Activated T-cell treated with anti-CD3 and anti-CD28 coated beads for 24 hours (primary cell): ENCODE results near the gene RNF151.

ENCODE experiments used
- DNase-seq: peaks from one replicate; pipeline ENCODE4 v3.0.0-alpha.2; 2020; ENCODE audit warnings: low read depth

Gene RNF151

GRCh38 chr16:1992704-1993317 lies 26.2 kb downstream of the RNF151 start:
- DNase-seq, result no peak

DNA sequence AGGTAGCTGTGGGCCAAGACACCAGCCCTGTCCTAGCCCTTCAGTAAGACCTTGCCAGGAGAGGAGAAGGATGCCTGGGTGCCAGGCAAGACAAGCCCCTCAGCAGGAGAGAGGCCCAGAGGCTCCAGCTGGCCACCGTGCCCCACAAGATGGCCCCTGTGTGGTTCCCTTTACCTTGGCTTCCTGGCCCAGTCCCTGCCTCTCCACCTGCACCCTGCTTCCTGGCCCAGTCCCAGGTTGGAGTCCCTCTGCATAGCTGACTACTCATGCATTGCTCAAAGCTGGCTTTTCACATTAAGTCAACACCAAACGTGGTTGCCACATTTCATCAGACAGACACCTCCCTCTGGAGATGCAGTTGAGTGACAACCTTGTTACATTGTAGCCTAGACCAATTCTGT lies 27.1 kb downstream of the RNF151 start:
- DNase-seq, result no peak

GRCh38 chr16:1997494-1998359 lies 31.1 kb downstream of the RNF151 start:
- no peak for DNase-seq

- no peak for DNase-seq
Measured at GRCh38 chr16:1998360-1998835, 31.7 kb downstream of the RNF151 start.

DNA sequence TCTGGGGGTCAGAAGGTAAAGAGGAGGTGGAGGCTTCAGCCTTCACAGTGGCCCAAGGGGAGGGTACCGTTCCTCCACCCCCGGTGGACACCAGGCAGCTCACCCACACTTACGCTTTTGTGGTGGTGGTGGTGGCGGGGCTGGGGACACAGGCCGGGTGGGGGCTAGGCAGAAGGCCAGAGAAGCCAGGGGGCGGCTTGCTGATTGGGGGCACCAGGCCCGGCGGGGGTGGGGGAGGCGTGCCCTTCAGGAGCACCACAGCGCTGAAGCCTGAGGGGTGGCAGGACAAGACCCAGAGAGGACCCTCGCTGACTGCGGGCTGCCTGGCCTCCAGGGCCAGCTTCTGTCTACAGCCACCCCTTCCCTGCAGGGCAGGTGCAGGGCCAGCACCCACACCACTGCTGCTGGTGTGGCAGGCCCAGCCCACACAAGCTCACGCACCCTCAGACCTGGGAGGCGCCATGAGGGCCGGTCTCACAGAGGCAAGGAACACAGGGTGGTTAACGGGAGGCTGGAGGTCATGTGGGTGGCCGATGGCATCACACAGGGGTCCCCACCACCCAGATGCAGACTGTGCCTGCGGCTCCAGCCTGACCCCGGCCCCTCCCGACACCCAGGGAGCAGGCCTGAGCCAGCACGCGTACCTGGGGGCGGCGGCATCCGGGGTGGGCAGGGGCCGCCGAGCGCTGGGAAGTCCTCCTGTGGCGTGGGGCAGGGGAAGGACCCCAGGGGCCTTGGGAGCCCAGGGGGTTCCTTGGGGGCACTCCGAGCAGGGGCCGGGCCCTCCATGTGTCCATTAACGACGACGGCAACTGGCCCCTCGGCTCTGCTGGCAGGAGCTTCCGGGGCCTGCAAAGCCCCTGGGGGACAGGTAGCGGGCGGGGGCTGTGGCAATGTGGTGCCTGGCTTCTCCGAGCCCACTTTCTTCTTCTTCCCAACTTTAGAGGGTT lies 32.5 kb downstream of the RNF151 start:
- no peak for DNase-seq

DNA sequence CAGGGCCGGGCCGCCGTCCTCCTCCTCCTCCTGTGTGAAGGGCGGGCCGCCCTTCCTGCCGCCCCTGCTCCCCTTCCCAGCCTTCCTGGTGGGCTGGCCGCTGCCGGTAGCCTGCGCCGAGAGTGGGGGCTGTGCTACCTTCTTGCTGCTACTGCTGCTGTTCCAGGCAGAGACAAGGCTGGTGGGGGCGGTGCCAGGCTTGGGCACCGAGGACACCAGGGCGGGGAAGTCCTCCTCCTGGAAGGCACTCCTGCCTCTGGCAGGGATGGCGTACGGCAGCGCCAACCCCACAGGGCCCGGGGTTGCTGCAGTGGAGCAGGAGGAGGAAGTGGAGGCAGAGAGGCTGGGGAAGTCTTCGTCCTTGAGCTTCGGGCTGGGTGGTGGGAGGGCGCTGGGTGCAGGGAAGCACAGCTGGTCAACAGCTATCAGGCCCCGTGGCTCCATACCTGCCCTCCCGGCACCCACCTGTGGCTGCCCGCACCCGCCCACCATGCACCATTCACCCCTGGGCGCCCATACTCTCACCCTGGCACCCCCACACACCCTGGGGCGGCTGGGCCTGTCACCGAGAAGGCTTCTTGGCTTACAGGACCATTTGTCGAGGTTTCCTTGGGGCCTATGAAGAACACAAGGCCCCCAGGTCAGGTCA lies 33.3 kb downstream of the RNF151 start:
- DNase-seq, result no peak

- no peak for DNase-seq
Measured at GRCh38 chr16:2001035-2001434, 34.4 kb downstream of the RNF151 start.

DNA sequence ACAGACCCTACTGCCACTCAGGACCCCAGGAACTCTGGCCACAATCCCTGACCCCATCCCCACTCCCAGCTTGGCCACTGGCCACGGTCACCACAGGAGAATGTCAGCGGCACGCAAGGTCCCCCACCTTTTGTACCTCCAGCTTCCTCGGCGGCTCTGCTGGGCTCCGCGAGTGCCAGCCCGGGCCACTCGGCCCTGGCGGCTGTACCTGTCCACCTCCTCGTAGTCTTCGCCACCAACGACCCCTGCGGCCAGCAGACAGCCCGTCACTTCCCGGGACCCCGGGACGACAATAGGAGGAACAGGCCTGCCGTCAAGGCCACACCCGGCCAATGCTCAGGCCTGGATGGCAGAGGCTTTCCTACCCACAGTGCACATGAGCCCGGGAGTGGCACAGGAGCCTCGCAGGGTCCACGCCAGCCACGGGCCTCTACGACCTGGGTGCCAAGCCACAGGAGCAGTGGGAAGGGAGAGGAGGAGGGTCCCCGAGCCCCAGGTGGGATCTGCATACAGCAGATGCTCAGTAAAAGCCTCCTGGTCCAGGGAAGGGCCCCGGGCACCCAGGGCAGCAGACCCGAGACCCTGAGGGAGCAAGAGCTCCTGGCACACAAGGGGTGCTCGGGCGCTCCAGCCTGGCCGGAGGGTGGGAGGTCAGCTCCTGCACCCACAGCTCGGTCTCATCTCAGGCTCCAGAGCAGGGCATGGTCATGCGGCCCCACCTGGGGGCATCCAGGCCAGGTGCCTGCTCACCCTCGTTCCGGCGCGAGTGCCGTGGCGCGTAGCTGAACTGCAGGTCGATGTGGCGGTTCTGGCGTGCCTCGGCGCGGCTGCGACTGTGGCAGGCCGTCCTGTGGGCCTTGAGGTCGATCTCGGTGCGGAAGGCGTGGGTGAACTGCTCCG lies 35.0 kb downstream of the RNF151 start:
- no peak for DNase-seq

DNA sequence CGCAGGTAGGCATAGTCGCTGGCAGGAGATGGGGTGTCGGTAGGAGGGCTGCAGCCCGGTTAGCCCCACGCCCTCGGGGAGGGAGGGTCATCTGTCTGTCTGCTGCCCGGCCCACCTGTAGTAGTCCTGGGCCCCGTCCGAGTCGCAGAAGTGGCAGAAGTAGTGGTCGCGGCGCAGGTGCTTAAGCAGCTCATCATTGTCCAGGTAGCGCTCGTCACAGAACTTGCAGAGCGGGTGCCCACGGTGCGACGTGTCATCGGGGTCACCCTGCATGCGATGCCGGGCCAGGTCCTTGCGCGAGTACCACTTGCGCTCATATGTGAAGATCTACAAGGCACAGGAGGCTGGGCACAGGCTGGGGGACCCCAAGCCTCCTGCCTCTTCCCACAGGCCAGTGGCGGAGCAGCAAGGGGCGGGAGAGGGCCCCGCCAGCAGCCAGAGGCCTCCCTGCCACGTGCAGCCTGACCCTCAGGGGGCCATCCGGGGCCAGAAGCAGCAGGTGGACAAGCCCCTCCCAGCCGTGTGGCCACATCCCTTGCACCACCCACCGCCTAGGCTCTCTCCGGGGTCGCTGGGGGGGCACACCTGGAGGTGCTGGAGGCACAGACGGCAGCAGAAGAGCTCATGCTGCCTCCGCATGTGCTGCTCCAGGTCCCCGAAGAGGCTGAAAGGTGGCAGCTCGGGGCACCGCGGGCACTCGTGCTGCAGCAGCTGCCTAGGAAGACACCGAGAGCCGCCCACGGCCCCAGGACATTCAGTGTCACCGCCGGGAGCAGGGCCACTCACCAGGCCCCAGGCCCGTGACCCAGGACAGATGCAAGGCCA lies 36.0 kb downstream of the RNF151 start:
- DNase-seq, result no peak

DNA sequence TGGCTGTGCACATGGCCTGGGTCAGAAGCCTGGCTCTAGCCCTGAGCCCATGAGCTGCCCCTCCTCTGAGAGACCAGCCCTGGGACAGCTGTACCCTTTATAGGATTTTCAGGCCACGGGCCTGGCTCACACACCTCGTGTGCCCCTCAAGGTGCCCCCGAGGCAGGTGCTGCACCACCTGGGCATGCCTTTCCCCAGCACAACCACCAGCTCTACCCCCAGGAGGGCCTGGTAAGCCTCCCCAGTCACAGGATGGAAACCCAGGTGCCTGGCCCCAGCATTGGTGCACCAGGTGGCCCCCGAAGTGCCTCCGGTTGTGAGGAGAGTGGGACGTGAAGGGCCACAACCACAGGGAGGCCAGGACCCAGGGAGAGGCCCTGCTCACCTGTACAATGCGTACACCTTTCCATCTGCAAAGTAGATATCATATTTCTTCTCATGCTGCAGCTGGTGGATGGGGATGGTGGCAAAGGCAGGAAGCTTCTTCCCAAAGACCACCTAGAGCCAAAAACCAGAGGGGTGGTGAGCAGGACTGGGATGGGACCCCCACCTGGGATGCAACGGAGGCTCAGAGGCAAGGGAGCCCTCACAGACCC lies 36.7 kb downstream of the RNF151 start:
- DNase-seq, result no peak

GRCh38 chr16:2003827-2004641 lies 37.4 kb downstream of the RNF151 start:
- DNase-seq, result peak; percentile 76

DNA sequence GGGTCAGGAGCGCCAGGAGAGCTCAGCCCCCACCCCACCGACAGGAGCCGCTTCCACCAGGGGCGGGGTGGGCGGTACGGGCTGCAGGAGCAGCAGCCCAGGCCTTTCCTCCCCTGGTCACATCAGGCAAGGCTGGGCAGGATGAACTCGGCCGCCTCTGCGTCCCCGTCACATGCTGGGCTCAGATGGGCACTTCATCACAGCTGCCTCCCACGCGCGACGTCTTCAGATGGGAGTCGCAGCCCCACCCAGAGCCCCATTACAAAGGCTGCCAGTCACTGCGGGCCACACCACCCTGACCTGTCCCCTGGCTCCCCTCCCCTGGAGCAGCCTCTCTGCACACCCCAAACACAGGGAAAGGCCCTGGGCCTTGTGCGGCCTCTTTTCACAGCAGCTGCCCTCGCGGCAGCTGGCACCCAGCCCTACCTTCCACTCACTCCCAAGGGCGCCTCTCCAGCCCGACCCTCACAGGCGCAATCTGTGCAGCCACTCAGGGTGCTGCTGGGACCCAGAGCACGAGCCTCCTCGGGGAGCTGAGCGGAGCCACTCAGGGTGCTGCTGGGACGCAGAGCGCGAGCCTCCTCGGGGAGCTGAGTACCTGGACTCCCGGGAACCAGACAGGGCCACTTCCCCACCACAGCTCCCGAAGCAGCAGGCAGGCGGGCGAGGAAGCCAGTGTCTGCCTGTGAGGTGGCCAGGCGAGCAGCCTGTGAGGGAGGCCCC lies 38.3 kb downstream of the RNF151 start:
- no peak for DNase-seq

- no peak for DNase-seq
Measured at GRCh38 chr16:2005646-2006045, 39.0 kb downstream of the RNF151 start.

GRCh38 chr16:2006317-2006716 lies 39.7 kb downstream of the RNF151 start:
- no peak for DNase-seq

DNA sequence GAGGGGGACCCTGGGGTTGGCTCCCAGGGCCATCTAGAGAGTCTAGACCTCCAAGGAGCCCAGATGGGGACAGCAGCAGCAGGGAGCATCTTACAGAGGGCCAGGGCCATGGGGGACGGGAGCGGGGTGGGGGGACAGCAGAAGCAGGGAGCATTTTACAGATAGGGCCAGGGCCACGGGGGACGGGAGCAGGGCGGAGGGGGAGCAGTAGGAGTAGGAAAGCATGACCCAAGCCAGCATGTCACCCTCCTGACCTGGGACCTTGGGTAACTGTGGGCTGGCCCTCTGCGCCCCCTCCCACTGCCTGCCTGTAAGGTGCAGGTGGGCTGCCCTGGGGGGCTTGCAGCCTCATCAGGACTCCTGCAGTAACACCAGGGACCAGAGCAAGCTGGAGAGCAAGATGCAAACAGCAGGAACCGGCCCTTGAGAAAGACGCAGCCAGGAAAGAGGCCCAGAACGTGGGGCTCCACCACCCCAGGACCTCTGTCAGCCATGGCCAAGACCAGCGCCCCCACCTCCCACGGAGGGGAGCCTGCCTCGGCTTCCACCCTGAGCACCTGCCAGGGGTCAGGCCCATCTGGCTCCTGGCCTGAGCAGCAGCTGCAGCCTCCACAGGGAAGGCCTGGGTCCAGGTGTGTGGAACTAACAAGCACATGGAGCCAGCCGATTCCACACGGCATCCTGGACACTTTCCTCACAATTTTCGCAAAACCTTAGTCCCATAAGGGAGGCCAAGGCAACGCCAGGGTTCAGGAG lies 40.6 kb downstream of the RNF151 start:
- no peak for DNase-seq

DNA sequence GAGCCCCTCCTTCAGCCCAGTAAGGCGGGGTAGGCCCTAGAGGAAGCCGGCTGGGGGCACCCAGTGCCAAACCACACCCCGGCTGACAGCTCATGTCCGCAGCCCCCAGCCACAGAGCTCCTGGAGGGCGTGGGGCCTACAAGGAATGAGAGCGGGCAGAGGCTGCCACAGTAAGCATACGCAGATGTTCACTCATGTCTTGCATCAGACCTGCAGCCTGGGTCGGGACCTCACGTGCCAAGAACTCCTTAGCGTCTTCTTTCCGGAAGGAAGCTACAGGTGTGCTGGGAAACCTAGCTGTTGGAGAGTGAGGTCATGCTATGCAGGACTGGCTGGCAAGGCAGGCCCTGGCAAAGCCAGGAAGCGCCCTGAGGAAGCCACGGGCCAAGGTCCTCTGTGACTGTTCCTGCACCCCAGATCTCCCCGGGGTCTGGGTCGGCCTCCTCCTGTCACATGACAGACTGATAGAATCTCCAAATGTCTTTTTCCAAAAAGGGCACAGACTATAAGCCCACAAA lies 41.4 kb downstream of the RNF151 start:
- no peak for DNase-seq

- no peak for DNase-seq
Measured at GRCh38 chr16:2008631-2009163, 42.0 kb downstream of the RNF151 start.
